Fibroblast of skin of left quadriceps (primary cell): Measurements from ENCODE around the gene SYNDIG1.

Experiments used
- DNase-seq, 2 experiments: peaks; one replicate each; pipeline ENCODE4 v3.0.0-alpha.2; 2013; ENCODE audit warnings: low read depth in 2 of 2

The SYNDIG1 gene

GRCh38 chr20:24469116-24469893, at the start of gene SYNDIG1:
Gene SYNDIG1, plus strand, starts transcription at chr20:24469629. Its CDS starts 73,469 bp downstream, at chr20:24543098.
- DNase-seq: no peak

DNA sequence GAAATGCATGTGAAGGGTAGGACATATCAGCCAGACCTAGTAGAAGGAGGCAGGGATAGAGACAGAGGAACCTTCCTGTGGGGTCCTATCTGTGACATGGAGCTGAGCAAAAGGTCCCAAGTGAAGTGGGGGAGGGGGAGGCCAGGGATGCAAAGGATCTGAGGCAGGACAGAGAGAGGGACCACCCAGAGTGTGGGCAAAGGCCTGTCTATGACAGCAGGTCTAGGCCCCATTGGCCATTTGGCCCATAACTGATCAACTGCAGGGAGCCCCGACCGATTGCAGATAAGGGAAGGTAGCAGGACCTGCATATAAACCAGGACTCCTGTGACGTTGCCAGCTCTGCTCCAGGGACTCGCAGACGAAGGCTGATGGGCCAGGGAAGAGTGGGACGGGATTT, 49.6 kb upstream of the SYNDIG1 start:
- DNase-seq: no peak

DNA sequence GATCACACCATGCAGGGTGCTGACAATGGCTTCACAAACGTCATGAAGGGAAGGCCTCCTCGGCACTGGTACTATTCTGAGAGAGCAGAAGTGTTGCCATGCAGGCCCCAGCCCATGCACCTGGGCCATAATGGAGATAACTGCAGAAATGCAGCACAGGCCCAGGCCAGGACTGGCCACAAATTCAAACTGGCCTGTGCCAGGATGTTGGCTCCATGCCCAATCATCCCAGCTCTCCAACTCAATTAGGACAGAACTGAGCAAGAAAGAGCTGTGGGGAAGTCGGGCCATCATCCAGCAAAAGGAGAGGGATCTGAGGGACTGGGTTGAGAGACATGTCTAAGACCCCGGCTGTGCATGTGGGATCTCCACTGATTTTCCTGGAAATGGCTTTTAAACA, 48.9 kb upstream of the SYNDIG1 start:
- no peak for DNase-seq

DNA sequence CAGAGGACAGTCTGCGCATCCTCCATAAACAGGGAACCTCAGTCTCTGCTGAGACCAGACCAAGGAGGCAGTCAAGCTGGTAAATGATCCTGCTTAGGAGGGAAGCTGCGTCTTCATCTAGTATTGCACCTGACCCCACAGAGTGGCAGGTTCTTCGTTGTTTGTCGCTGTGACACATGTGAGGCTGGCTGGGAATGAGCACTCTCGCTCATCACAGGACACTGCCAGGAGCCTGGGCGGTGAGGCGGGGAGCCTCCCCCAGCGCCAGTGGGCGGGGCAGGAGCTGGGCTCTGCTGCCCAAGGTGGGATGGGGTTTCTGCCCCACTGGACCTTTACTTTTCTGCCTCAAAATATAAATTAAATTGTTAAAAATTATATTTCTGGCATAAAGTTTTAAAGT, 48.4 kb upstream of the SYNDIG1 start:
- DNase-seq: no peak

DNA sequence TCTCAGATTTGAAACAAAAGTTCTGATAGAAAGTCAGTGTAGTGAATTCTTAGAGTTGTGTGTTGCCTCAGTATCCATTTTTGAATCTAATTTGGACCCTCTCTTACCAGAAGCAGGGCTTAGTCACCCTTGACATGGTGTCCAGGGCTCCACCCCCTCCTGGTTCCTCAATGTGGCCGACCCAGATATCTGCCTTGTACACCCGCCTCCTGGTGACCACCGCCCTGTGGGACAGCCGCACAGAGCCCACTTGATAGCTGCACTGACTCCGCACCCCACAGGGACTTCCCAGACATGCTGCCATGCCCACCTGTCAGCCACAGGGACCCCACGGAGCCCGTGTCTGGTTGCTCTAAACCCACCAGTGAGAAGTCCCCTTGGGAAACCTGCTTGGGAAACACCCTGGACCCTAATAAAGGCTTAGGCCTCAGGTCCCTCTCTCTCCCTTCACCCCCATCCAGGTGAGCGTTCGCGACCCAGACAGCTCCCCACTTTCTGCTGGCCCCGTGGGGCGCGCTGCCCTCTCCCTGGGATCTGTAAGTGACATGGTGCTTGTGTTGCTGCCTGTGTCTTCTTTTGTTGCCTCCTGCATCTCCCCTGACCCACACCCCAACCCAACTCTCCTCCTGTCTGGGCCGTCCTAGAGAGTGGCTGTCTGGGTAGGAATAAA, 47.2 kb upstream of the SYNDIG1 start:
- no peak for DNase-seq

DNA sequence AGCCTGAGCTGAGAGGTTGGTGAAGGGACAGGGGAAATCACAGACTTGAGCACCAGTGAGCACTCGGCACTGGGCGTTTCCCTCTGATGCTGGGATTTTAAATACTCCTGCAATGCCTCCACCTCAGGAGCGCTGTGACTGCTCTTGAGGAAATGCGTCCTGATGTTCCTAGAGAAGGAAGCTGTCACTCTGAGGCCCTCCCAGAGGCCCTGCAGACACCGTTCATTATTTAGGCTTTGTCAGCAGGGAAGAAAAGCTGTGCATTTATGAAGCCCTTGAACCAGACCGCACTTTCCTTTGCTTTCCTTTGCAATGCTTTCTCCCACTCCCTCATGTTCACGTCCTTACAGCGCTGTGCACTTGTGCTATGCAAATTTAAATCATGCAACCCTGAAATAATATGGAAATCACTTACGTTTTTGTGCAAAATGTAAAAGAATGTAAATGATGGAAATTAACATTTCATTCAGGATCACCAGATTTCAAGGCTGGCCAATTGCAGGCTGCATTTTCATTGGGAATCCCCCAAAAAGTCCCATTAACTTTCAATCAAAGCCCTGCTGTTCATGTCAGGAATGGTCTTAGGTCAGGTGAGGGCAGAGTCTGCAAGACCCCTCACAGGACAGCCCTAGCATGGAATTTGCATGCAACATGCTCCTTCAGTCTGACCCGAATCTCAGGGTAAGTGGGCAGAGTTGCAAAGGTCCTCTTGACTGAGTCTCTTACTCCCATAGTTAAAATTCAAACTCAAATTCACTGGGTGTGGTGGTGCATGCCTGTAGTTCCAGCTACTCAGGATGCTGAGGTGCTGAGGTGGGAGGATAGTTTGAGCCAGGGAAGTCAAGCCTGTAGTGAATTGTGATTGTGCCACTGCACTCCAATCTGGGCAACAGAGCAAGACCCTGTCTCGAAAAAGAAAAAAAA, 45.8 kb upstream of the SYNDIG1 start:
- no peak for DNase-seq

GRCh38 chr20:24425523-24426135, 43.8 kb upstream of the SYNDIG1 start:
- DNase-seq: no peak

- DNase-seq: no peak
Measured at GRCh38 chr20:24431279-24432045, 38.0 kb upstream of the SYNDIG1 start.

GRCh38 chr20:24432046-24432442, 37.4 kb upstream of the SYNDIG1 start:
- DNase-seq: no peak

DNA sequence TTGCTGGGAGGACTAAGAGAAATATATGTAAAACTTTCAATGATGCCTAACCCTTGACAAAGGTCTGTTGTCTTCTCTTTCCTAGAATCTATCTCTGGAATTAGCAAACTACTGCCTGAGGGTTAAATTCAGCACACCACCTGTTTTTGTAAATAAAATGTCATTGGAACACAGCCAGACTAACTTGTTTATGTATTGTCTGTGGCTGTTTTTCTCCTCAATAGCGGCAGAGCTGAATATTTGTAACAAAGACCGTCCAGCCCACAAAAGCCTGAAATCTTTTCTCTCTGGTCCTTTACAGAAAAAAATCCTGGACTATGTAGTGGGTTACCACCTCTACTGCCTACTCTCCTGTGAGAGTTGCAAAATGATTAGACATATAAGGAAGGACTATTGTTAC, 33.3 kb upstream of the SYNDIG1 start:
- DNase-seq: no peak

DNA sequence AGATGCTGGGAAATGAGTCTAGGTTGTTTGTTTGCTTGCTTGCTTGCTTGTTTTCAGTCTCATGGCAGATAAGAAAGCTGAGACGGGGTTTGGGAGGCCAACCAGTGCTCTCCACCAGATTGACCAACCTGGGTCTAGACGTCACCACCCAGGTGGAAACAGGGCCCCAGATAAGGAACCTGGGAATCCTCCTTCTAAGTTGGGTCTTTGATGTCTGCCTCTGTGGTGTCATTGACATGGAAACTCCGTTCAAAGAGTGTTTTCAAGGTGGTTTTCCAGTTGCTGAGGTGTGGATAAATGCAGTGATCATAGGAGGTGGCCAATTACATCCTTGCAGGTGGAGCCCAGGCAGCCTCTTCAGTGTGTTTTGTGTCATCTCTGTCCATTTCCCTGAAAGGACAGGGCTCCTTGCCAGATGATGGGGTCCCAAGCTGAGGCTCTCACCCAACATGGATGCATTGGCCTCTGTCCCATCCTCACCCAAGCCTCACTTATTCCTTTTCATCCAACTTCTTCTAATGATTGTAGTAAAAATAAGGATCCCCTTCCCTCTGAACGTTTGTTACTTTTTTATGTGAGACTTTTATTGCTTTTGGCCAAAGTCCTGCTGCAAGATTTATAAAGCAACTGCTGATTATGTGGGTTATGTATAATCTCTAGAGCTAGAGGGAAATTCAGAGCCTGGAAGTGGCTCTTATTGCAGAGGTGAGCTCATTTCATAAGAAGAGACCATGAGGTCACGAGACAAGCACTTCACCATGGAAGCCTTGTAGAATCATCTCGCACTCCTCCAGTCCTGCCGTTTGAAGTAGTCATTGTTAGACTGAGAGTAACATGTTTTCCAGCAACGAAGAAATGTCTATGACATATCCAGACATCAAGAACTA, 32.0 kb upstream of the SYNDIG1 start:
- DNase-seq: no peak

GRCh38 chr20:24438331-24438730, 31.1 kb upstream of the SYNDIG1 start:
- DNase-seq: no peak

DNA sequence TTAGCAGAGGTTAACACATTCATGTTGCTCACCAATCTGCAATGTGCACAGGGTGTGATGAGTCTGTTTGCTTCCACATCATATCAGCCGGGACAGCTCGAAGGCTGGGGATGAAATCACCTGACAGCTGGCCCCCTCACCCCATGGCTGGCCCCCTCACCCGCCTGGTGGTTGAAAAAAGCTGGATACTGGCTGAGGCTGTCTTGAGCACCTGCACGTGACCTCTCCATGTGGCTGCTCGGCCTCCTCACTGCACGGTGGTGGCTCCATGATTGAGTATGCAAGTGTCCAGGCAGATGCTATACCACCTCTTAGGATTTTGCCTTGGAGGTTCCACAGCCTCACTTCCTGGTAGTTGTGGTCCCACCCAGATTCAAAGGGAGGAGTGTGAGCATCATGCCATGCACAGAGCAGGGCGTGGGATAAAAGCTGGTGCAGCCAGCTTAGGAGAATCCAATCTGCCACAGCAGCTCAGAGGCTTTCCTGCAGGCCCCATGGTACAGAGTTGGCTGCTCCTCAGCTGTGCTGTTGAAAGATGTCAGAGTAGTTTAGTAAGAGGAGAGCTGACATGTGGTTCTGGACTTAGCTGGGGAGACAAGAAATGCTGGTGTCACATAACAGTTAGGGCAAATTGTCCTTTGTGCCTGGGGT, 29.6 kb upstream of the SYNDIG1 start:
- no peak for DNase-seq

DNA sequence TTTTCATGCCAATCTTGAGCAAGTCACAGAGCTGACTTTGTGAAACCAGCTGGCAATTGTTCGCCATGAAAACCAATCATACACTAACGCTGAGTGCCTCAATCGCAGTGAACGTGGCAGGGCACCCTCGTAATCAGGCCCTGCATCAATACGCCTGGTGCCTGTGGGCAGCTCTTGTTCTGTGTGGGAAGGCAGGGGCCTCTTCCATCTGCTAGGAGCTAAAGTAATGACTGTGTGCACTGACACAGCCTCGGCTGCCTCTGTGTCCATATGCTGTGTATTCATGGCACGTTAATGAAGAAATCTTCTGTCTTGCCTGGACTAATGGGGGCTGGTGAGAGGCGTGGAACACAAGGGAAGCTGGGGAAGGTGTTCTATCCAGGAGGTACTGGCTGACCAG, 27.8 kb upstream of the SYNDIG1 start:
- no peak for DNase-seq

DNA sequence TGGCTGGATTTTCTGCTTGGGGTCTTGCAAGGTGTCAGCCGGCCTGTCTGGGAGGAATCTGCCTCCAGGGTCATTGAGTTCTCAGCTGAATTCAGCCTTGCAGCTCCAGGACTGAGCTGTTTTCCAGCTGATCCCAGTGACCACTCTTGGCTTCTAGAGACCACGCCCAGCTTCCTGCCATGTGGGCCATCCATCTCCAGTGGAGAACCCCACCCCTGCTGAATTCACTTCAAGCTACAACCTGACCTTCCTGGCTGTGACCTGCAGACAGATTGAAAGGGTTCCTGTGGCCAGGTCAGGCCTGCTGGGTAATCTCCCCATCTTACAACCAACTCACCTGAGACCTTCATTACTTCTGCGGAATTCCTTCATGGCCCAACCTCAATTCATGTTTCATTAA, 26.5 kb upstream of the SYNDIG1 start:
- DNase-seq: no peak

GRCh38 chr20:24443436-24443835, 26.0 kb upstream of the SYNDIG1 start:
- DNase-seq: no peak

GRCh38 chr20:24444526-24445190, 24.8 kb upstream of the SYNDIG1 start:
- DNase-seq: no peak

DNA sequence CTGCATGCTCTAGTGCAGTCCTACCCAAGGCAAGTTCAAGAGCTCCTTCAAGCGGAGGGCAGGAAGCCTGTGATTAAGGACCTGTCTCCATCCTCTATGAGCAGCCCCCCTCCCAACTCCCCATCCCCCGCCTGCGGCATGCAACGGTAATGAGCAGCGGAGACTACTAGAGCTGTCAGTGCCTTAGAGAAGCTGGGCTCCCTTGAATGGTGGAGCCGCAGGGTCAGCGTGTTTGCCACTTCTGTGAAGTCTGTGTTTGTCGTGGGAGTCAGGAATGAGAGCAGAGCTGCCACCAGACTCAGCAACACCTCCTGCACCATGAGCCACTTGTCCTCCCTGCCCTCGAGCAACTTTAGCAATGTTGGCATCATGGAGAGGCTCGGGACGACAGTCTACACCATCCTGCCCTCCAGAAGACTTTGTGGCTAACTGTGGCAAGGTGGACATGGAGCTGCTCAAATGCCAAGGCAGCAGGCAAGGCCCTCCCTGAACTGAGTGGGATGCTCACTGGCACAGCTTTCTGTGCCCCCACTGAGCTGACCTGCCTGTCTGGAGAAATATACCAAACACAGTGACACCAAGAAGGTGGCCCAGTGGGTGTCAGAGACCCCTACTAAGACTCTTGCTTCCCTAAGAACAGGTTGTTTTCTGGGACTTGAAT, 23.8 kb upstream of the SYNDIG1 start:
- no peak for DNase-seq

GRCh38 chr20:24446811-24447210, 22.6 kb upstream of the SYNDIG1 start:
- no peak for DNase-seq
